HG02840 (cell line): ENCODE data around the gene CDC123.
"Not testable (repeated sequence)": the region's sequence is repeated elsewhere in the genome, so short reads cannot be mapped to it uniquely, and the experiment has no call there.

ENCODE experiments used
- ATAC-seq: cut with Tn5 transposase; IDR thresholded peaks from one replicate; pipeline ENCODE4 v1.9.1; 2021; ENCODE audit warnings: mild to moderate bottlenecking, moderate library complexity, moderate number of reproducible peaks; ENCODE audit not compliant: unreplicated experiment, low FRiP score

Gene CDC123

DNA sequence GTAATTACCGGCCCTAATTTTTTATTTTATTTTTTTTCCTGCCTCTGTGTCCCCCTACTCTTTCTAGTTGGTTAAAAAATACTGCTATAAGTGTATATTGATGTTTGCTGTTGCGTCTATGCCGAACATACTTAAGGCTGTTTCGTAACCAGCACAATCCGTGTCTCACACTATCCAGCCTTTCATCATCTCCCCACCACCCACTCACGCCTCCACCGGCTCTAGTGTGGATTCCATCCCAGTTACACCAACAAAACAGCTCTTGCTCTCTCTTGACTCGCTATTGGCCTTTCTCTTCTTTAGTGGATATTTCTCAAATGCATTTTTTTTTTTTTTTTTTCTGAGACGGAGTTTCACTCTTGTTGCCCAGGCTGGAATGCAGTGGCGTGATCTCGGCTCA, 83.3 kb downstream of the CDC123 start:
- no peak for ATAC-seq

DNA sequence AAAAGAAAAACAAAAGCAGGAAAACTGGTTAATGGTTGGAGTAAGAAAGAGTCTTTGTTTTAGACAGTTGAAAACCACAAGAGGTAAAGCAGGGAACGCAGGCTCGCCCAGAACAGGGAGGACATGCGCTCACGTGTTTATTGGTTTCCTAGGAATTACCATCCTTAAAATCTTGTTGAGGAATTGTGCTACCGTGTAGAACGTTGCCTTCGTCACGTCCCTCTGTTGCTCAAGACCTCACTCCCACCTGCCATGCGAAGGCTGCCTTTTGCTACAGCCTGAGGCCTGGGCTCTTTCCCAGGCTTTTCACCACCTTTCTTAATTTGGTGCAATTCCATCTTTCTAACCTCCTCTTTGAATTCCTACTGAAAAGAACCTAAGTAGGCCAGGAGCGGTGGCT, 91.8 kb downstream of the CDC123 start:
- no peak for ATAC-seq

DNA sequence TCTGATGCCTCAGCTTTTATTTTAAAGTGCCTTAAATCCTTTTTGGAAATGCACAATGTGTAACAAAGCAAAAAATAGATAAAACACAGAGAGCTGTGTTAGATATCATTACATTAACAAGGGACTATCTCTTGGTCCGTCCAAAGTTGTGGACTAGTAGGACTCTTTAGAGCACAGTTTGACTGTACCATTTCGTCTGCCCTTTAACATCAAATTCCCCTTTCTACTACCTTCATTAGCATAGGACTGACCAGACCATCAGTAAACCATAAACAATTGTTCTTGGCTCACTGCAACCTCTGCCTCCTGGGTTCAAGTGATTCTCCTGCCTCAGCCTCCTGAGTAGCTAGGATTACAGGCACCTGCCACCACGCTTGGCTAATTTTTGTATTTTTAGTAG, 101.8 kb downstream of the CDC123 start:
- ATAC-seq = not testable (repeated sequence)

DNA sequence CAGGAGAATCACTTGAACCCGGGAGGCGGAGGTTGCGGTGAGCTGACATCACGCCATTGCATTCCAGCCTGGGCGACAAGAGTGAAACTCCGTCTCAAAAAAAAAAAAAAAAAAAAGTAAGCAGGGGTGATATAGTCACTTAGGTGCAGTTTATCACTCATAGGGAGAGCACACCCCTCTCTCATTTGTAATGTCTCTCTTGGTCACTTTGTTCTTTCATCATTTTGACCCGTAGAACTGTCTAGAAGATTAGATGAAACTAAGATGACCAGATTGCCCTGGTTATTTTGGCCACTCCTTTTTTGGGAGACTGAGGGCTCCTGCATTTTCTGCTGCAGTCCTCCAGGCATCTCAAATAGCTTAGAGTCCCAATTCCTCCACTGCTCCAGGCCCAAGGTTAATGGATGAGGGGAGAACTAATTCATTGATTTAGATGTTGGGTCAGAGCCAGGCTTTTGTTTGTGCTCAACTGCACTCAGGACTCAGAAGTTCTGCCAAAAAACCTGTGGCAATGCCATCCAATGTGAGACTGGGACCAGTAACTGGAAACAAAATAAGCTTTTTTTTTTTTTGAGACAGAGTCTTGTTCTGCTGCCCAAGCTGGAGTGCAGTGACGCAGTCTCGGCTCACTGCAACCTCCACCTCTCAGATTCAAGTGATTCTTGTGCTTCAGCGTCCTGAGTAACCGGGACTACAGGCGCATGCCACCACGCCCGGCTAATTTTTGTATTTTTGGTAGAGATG, 103.4 kb downstream of the CDC123 start:
- ATAC-seq = no peak
